K562 (cell line): ENCODE data around the gene CBFA2T3. TPM values are rescaled to one million over a fixed set of nuclear protein-coding genes. Genes with fewer than 3 reads are reported as not detected.

ENCODE experiments used
- CHAMP1 ChIP-seq: fragments of 450-650 bp; IDR thresholded peaks from 2 replicates; pipeline ENCODE4 v1.6.1; 2016; ENCODE audit warnings: mild to moderate bottlenecking
- CHD2 ChIP-seq: IDR thresholded peaks from 2 replicates; pipeline ENCODE4 v1.6.1; 2011; ENCODE audit warnings: low read depth, low read length
- KDM4B ChIP-seq, 2 experiments: fragments of 450-650 bp in 1 of 2; sonication (generic) in 1 of 2; IDR thresholded peaks; 2 replicates each; pipeline ENCODE4 v1.6.1; 2016 to 2017; ENCODE audit warnings: borderline replicate concordance in 2 of 2, antibody characterized with exemption in 1 of 2, low read depth in 1 of 2, mild to moderate bottlenecking in 1 of 2
- LCOR ChIP-seq: sonication (generic); formaldehyde crosslinking; IDR thresholded peaks from 2 replicates; pipeline ENCODE4 v1.8.0; 2022; ENCODE audit warnings: mild to moderate bottlenecking, missing genetic modification reagents
- MECOM ChIP-seq: fragments of 250-450 bp; sonication (Bioruptor Pico); IDR thresholded peaks from 2 replicates; pipeline ENCODE4 v1.8.0; 2022; ENCODE audit warnings: inconsistent platforms
- SMARCB1 ChIP-seq: IDR thresholded peaks from 2 replicates; pipeline ENCODE4 v1.6.1; 2011; ENCODE audit warnings: improper control_type of control experiment, low read depth; ENCODE audit not compliant: insufficient read length
- TAF1 ChIP-seq: IDR thresholded peaks from 2 replicates; pipeline ENCODE4 v1.6.1; 2011; ENCODE audit warnings: mild to moderate bottlenecking, low read length, moderate library complexity; ENCODE audit not compliant: insufficient read depth, control insufficient read depth, severe bottlenecking; ENCODE audit errors: extremely low read depth
- ZFP36 ChIP-seq: fragments of 150-350 bp; IDR thresholded peaks from 2 replicates; pipeline ENCODE4 v1.6.1; 2018; ENCODE audit warnings: low read length, low read depth; ENCODE audit not compliant: partially characterized antibody
- polyA plus RNA-seq, 8 experiments: library from polyadenylated mRNA; depleted of rRNA in 4 of 8; stranded (reverse) in 5 of 8; unstranded in 3 of 8; fragments of >200 nt; fragmentation: Nextera tagmentation in 2 of 8; fragmentation: Illumina TruSeq in 1 of 8; extraction: Ambion mirVana in 2 of 8; extraction: Trizol in 1 of 8; gene quantifications; 2 replicates each; pipeline versions ENCODE4 v1.2.1 to v1.2.3, GENCODE V29; 2011 to 2014; ENCODE audit warnings: inconsistent platforms in 1 of 8, missing spikeins in 1 of 8
- total RNA-seq, 7 experiments: library from RNA; depleted of rRNA in 6 of 7; stranded (reverse); fragments of >200 nt in 6 of 7; fragmentation: Illumina TruSeq in 2 of 7; extraction: Trizol in 2 of 7; gene quantifications; 2 replicates each; pipeline versions ENCODE4 v1.2.1 to v1.2.3, GENCODE V29; 2011 to 2021; ENCODE audit warnings: low replicate concordance in 1 of 7

The CBFA2T3 gene
- total and polyA plus RNA-seq, 9 of the 15 experiments (the other 6 are each of a cell fraction or from before 2014, with no cell fraction given), result 2.3 to 145 (median 6.7) TPM

DNA sequence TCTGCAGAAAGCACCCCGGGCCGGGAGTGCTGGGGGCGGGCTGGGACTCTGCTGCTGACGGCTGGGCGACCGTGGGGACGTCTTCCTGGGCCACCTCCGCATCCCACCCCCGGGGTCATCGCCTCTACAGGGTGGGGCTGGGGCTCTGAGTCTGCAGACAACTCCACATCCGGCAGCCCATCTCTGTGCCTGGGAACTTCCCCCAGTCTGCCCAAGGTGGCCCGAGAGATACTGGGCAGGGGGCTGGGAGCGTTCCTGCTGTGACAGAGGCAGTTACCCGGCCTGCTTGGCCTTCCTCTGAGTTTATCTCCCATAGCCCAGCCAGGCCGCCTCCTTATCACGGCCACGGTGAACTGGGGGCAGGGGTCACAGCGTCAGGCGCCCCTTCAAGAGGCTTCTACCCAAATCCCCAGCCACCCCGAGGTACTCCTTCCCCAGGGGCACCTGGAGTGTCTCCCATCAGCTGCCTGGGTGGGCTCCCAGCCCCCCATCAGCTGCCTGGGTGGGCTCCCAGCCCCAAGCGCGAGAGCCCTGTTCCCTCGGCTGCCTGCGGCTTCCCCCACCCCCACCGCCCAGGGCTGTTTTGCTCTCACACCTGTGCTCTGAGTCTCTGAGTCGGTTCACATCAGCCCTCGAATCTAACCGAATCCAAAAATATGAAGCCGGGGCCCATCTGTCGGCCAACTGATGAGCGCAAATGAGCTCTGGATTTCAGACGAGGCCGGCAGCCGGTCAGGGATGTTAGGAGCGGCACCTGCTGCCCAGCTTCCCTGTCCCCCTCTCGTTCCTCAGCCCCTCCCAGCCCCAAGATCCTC lies 15.6 kb upstream of the CBFA2T3 start (continued):
- peak; percentile 47 for TF ChIP-seq TAF1
- TF ChIP-seq KDM4B (IDR thresholded peaks at IDR 0.05; ENCODE audit: borderline replicate concordance in 2 of 2, low read depth in 1 of 2), result peak in 1 of 2 experiments; percentile 93; a peak in 2 of 4 replicates
- peak; percentile 77 for TF ChIP-seq ZFP36
- TF ChIP-seq LCOR, result peak; percentile 88
- peak; percentile 9; the same call in 1 of the 2 replicates for TF ChIP-seq MECOM (CRISPR knock-in tag)
- TF ChIP-seq SMARCB1, result peak; percentile 25
- peak; percentile 80; the same call in 1 of the 2 replicates for TF ChIP-seq CHAMP1
- TF ChIP-seq CHD2, result 0 out of 2 replicates have a peak, but pooled peaks have one; percentile 37
